GM08714 (cell line): ENCODE results near the gene NID2.

Experiments used
- H3K4me3 ChIP-seq: fragments of 200-500 bp; sonication (Bioruptor generic); 2 replicates; pipeline ENCODE4 v1.5.1; 2014; ENCODE audit warnings: mild to moderate bottlenecking, low read length, inconsistent platforms
- ZNF274 ChIP-seq: IDR thresholded peaks from 2 replicates; pipeline ENCODE4 v1.6.1; 2012; ENCODE audit warnings: mild to moderate bottlenecking, low read depth, low read length

Gene NID2

DNA sequence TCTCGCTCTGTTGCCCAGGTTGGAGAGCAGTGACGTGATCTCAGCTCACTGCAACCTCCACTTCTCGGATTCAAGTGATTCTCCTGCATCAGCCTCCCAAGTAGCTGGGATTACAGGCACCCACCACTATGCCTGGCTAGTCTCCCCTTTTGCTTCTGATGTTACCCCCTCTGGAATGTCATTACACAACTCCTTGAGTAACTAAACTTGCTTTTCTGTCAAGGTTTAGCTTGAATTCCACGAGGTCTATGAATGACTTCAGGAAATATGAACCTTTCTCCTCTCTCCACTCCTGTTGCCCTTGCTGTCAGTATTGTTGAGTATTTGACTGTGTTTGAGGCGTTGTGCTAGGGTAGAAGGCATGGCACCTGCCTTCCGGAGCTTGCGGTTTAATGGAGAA is 96.3 kb downstream of the NID2 start:
- no peak overlapping the region for H3K4me3 ChIP-seq
- no peak for TF ChIP-seq ZNF274

DNA sequence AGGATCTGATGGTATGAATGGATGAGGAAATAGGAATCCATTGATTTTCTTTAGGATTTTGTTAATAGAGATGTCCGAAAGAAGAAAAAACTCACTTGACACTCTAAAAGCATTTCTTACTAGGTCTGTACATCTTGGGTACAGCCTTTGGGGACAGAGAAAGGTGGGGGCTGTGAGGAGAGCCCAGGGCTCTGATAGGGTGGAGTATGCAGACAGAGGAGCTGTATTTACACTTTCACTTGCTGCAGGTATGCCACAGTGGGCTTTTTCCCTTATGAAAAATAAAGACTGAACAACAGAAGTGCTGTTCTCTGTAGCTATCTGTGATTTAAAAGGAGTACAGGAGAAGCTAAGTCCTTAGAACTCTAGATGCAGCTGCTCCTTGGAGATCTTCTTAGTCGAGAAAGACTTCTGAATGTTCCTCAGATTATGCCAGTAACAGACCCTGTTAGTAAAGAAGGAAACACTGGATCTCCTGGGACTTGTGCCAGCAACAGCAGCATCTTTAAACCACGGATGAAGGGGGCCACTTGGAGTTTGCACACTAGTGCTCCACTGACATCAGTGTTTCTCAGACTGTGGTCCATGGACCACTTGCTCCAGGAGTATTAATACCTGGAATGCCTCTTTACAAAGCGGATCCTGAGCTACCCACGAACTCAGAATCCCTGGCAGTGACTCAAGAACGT is 98.9 kb downstream of the NID2 start:
- no peak overlapping the region for H3K4me3 ChIP-seq
- no peak for TF ChIP-seq ZNF274

DNA sequence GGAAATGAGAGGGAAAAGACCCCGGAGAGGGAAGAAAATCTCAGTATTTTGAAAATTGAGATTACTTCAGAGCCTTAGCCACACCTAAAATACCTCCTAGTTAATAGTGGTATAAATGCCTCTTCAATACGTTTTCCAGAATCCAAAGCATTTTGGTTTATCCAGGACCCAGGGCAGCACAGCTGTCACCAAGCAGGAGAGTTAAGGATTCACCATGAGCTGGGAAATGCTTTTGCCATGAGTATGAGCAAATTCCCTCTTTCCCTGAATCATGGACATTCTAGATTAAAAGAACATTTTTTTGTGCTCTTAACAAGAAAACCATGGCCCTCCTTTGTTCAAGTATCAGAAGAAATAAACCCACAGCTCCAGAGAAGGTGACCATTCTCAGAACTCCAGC is 101.3 kb downstream of the NID2 start:
- H3K4me3 ChIP-seq, result no peak overlapping the region
- no peak for TF ChIP-seq ZNF274

DNA sequence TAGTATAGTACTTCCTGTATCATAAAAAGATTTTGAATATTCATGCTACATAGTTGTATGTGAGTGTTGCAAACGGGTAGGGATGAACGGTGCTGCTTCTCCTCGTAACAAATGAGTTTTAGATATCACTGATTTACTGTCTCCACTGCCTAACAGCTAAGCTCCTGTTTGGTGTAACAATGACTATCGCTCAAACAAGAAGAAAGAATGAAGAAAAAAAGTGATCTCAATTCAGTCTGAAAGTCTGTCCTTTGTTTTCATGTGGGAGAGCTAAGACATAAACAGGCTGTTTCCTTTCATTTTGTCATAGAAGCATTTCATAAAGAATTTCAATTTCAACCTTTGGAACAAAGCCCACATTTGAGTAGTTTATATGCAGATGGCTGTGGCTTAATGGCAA is 105.6 kb downstream of the NID2 start:
- TF ChIP-seq ZNF274, result no peak
- no peak overlapping the region for H3K4me3 ChIP-seq

DNA sequence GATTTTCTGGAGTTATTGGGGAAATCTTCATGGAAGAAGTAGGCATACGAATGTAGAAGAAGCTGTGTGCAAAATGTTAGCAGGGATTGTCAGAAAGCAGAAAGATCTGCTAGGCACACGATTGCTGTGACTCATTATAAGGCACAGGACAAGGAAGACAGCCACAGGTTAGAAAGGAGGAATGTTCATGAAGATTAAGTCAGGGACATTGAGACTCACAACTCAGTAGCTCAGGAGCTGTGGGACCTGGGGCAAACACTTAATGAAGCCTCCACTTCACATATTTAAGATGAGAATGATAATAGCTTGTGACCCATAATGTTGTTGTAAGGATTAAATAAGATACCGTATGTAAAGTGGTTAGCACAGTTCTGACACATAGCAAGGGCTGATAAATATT is 106.1 kb downstream of the NID2 start:
- TF ChIP-seq ZNF274, result no peak
- no peak overlapping the region for H3K4me3 ChIP-seq

DNA sequence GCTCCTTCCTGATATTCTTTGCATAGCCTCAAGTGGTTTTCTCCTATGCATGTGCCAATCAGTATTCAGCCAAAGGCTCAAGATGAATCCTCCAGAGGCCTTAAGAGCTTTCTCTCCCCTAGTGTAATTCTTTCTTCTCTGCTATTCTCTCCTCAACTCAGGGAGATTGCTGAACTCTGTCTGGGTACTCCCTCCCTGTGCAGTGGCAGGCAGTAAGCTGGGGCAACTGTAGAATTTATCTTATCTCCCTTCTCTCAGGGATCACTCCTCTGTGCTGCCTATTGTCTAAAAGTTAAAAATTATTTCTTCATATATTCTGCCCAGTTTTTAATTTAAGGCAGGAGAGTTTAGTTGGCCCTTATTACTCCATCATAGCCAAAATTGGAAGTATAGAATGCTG is 108.0 kb downstream of the NID2 start:
- H3K4me3 ChIP-seq, result no peak overlapping the region
- TF ChIP-seq ZNF274, result no peak

DNA sequence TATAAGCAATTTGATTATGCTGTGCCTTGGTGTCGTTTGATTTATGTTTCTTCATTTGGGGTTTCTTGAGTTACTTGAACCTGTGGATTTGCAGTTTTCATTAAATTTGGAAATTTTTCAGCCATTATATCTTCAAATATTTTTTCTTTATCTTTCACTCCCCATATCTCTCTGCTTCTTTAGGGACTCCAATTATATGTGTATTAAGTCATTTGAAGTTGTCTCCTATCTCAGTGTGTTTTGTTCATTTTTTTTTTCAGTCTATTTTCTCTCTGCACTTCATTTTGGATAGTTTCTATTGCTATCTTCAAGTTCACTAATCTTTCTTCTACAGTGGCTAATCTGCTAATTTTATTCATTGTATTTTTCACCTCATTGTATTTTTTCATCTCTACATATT is 108.9 kb downstream of the NID2 start:
- no peak overlapping the region for H3K4me3 ChIP-seq
- no peak for TF ChIP-seq ZNF274

DNA sequence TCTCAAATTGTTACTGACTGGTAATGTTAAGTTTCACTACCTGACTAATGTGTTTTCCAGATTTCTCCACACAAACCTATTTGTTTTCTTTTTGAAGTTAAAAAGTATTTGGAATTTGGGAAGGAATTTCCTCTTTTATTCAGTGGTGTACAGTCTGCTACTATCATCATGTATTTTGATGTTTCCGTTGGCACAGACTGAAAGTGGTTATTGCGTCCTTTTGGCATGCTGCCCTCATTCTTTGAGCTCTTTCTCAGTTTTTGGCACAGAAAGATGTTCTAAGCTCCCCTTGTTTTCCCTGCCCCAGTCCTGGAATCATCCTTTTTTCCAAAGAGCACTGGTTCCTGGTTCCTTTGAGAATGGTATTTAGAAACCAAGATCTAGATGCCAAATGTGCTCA is 110.9 kb downstream of the NID2 start:
- TF ChIP-seq ZNF274, result no peak

More for the DNA sequence above, 110.9 kb downstream of the NID2 start:
- H3K4me3 ChIP-seq, result no peak overlapping the region
